22Rv1 (cell line): ENCODE measurements around the gene SLC1A7.

Experiments used
- ZFX ChIP-seq: fragments of 450-650 bp; IDR thresholded peaks from 2 replicates; pipeline ENCODE4 v1.6.1; 2017; ENCODE audit warnings: antibody characterized with exemption, borderline replicate concordance
- TF ChIP-seq, protein P1 (sequence below): fragments of 450-650 bp; IDR thresholded peaks from 2 replicates; pipeline ENCODE4 v1.5.1; 2017; ENCODE audit warnings: mild to moderate bottlenecking

DNA sequence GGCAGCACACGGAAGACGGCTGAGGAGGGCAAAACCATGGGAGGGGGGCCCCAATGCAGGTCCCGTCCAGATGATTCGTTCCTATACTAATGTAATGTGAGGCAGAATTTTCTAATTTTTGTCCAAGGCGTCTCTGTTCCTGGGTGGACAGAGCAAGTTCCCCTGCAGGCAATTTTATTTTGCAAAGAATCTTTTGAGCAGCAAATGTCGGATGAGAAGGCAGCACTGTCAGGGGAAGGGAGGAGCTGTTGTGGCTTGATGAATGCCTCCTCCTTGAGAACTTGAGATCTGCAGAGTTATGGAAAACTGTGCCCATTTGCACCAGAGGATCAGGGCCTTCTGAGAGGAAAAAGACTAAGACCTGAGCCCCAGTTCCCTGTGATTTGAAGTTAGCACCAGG is 17.3 kb downstream of the SLC1A7 start:
- TF ChIP-seq, protein P1, sequence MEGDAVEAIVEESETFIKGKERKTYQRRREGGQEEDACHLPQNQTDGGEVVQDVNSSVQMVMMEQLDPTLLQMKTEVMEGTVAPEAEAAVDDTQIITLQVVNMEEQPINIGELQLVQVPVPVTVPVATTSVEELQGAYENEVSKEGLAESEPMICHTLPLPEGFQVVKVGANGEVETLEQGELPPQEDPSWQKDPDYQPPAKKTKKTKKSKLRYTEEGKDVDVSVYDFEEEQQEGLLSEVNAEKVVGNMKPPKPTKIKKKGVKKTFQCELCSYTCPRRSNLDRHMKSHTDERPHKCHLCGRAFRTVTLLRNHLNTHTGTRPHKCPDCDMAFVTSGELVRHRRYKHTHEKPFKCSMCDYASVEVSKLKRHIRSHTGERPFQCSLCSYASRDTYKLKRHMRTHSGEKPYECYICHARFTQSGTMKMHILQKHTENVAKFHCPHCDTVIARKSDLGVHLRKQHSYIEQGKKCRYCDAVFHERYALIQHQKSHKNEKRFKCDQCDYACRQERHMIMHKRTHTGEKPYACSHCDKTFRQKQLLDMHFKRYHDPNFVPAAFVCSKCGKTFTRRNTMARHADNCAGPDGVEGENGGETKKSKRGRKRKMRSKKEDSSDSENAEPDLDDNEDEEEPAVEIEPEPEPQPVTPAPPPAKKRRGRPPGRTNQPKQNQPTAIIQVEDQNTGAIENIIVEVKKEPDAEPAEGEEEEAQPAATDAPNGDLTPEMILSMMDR: no peak
- no peak for TF ChIP-seq ZFX
